Heart left ventricle (tissue), 13 donors: Measurements from ENCODE around the gene NFATC2IP.

Source experiments
- POLR2A ChIP-seq, 2 donors: fragments of 450-650 bp; IDR thresholded peaks; one replicate each; pipeline ENCODE4 v1.6.1; 2017; ENCODE audit warnings: antibody characterized with exemption in 2 of 2, mild to moderate bottlenecking in 2 of 2, moderate library complexity in 2 of 2
- TF ChIP-seq, protein P1 (sequence below), 12 donors: fragments of 200-600 bp; sonication (generic) in 4 of 12; IDR thresholded peaks; one replicate each; pipeline versions ENCODE4 v1.5.0 to v1.8.0; 2018 to 2022; ENCODE audit warnings: antibody characterized with exemption in 12 of 12, mild to moderate bottlenecking in 5 of 12
- donor health status: ischemic (EF 13 %, LVEDD 7.1; RV severe dilation, severe dysfunction).
- donor health status: DM: no; HTN: yes; CAD: no.
- donor health status: DM: no; HTN: no; CAD: no.
- donor health status: ischemic (EF 25% LVEDD 6.9; RV normal size, moderate dysfunction).
- donor health status: ischemic (EF 25% LVEDD 5.7; RV mildly dilated, moderate dysfunction).
- donor health status: ischemic (EF 35%, LVEDD 5.7; RV mildly dilated, moderate dysfunction).
- donor health status: nonischemic (EF 11% LVEDD 7.7; RV severe dilation, severe dysfunction).
- donor health status: DM: yes; HTN: yes; CAD: no.
- donor health status: PGD.
- donor health status: ischemic (EF 29% LVEDD 5.4; RV normal size, mild dysfunction).
- donor health status: nonischemic (EF 23%, LVEDD 6.1; RV moderate dilation, normal function).

DNA sequence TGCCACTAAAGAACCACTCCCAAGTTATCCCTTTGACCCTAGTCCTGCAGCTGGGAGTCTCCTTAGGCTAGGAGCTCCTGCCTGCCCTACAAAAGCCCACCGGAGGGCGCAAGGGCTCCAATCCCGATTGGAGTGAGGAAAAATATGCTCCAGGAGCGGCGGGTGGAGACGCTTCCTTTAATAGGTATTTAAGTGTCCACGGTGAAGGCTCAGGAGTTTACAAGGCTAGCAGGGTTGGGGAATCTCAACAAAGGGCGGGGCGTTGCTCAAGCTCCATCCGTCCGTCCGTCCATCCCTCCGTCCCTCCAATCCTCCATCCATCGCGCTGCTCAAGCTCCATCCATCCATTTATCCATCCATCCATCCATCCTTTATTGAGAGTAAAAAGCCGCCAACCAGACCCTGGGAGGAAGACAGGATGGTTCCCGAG lies 23.3 kb downstream of the NFATC2IP start:
- no peak for TF ChIP-seq POLR2A (IDR thresholded peaks at IDR 0.05)
- TF ChIP-seq, protein P1, sequence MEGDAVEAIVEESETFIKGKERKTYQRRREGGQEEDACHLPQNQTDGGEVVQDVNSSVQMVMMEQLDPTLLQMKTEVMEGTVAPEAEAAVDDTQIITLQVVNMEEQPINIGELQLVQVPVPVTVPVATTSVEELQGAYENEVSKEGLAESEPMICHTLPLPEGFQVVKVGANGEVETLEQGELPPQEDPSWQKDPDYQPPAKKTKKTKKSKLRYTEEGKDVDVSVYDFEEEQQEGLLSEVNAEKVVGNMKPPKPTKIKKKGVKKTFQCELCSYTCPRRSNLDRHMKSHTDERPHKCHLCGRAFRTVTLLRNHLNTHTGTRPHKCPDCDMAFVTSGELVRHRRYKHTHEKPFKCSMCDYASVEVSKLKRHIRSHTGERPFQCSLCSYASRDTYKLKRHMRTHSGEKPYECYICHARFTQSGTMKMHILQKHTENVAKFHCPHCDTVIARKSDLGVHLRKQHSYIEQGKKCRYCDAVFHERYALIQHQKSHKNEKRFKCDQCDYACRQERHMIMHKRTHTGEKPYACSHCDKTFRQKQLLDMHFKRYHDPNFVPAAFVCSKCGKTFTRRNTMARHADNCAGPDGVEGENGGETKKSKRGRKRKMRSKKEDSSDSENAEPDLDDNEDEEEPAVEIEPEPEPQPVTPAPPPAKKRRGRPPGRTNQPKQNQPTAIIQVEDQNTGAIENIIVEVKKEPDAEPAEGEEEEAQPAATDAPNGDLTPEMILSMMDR (IDR thresholded peaks at IDR 0.05) = peak; percentile 34 to 75 (median 54)
